Measurements from ENCODE around the gene TFAP2D. TPM values are rescaled to one million over a fixed set of nuclear protein-coding genes. Genes with fewer than 3 reads are reported as not detected.

TFAP2D gene
- total RNA-seq, 2 experiments from 2014 or later: not detected

DNA sequence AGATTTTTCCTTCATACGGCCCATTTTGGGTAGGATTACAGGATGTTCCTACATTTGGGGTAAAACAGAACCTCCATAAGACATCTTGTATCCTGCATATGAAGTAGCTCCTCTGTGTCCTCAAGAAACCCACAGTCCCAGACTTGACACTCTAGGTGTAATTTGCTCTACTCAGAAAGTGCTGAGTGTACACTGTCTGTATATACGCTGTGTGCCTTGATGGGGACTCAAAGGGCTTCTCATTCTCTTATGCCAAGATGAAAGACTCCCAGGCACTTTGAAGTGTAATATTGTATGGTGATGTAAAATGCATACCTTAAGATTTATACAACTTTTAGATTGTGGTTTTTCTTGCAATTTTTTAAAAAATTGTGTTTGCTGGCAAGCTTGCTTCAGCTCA, 5.2 kb downstream of the TFAP2D start:
- intact Hi-C loops (cut with micrococcal nuclease): loop anchor here (10.0 kb wide), 1 partner anchor 126 kb away; no protein-coding TSS in a partner anchor
- Mint-ChIP-seq H3K27me3 (peaks cover 66% of the 10 kb centered on the region), H3K27ac (no peak overlapping the region), H3K4me1 (ENCODE audit: low read depth) (no peaks in the 10 kb centered on the region), H3K9me3 (peaks cover 4% of the 10 kb centered on the region), H3K4me3 (no peak overlapping the region), H3K36me3 (ENCODE audit: low read depth) (peaks cover 3% of the 10 kb centered on the region)
- POLR2A ChIA-PET: interaction anchor here (0.6 kb wide), 1 partner anchor 462 kb away, joined by 3 read pairs; no protein-coding TSS in a partner anchor
- CTCF ChIA-PET: no interaction called here
- no peak for TF ChIP-seq CTCF (IDR thresholded peaks at IDR 0.05)
- ATAC-seq: no peak
- no peak for DNase-seq

DNA sequence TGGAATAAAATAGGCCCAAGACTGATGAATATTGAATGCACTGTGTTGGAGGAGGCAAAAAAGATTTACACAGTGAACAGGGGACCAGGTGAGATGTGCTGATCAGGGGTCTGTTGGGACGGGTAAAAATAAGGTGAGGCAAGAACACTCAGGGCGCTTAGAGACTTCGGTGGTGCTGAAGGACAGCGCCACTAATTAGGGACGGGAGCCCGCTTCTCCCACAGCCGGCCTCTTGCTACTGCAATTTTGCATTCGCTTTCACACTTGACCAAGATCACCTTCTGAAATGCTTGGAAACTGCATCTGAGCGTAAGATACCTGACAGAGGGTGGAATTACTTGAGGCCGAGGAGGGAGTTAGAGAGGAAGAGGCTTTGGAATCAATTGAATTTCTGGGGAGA, 7.3 kb downstream of the TFAP2D start:
- DNase-seq (no peak), ATAC-seq (no peak)
- intact Hi-C loops (cut with micrococcal nuclease): loop anchor here (10.0 kb wide), 1 partner anchor 94 kb away; the partner anchor contains the start of gene TFAP2B
- Mint-ChIP-seq H3K27me3 (peaks cover 66% of the 10 kb centered on the region), H3K4me1 (ENCODE audit: low read depth) (no peaks in the 10 kb centered on the region), H3K9me3 (peaks cover 10% of the 10 kb centered on the region), H3K36me3 (ENCODE audit: low read depth) (peaks cover 4% of the 10 kb centered on the region), H3K27ac (no peak overlapping the region), H3K4me3 (no peak overlapping the region)
- POLR2A ChIA-PET: interaction anchor here (0.8 kb wide), 1 partner anchor 8 kb away, joined by 3 read pairs; no protein-coding TSS in a partner anchor
- no peak for TF ChIP-seq CTCF (IDR thresholded peaks at IDR 0.05)
- CTCF ChIA-PET: no interaction called here

DNA sequence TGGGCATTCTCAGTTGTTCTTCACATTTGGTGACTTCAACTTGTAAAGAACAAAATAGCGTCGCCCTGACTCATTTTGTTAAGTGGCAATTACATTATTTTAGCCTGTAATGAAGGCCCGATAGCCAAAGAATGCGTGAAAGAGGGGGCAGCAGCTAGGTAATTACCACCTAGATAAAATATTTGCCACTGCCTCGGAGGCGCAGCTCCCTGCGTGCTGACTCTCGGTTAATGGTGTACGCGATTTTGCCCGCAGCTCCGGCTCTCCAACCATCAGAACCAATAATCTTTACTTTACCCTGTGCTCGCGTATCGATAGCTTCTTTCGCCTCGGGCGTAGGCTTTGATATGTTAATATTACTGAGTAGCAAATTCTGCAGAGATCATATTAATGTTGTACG, 8.7 kb downstream of the TFAP2D start:
- peaks cover 10% of the 10 kb centered on the region for H3K9me3 Mint-ChIP-seq
- intact Hi-C loops (cut with micrococcal nuclease): loop anchor here (10.0 kb wide), 1 partner anchor 93 kb away; the partner anchor contains the start of gene TFAP2B
- no peak for TF ChIP-seq CTCF (IDR thresholded peaks at IDR 0.05)
- H3K4me1 Mint-ChIP-seq (ENCODE audit: low read depth): no peaks in the 10 kb centered on the region
- DNase-seq: no peak
- H3K27me3 Mint-ChIP-seq: peaks cover 59% of the 10 kb centered on the region
- POLR2A ChIA-PET: no interaction called here
- H3K36me3 Mint-ChIP-seq (ENCODE audit: low read depth): peaks cover 4% of the 10 kb centered on the region
- H3K27ac Mint-ChIP-seq: no peak overlapping the region
- H3K4me3 Mint-ChIP-seq: no peak overlapping the region
- CTCF ChIA-PET: no interaction called here
- no peak for ATAC-seq

DNA sequence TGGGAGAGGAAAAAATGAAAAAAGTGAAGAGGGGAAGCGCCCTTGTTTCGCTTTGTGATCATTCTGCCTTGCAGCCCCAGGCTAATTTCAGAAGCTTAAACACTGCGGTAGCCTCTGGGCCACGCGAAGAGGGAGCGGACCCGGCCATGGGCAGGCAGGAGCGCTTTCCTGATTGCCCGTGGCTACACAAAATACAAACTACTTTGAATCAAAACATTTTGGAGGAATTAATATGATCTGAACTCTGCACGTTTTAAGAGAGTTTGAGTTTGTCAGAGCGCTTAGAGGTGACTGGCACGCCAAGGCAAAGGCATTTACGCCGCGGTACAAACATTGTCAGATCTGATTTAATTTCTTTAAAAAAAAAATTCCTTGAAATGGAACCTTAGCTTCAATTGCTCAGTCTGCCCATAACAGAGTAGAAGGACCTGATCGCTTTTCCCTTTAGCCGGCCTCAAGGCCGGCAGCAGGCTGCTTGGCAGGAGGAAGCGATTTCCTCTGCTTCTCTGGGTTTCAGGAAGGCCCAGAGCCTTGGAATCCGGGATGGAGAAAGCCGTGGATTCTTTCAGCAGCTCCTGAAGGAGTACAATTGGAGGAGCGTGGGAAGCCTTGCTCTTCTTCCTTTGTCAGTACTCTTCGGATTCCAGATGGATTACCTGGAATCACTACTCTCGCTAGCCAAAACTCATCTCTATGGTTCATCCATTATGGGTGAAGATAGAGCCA, 9.7 kb downstream of the TFAP2D start:
- TF ChIP-seq CTCF (IDR thresholded peaks at IDR 0.05): no peak
- peaks cover 57% of the 10 kb centered on the region for H3K27me3 Mint-ChIP-seq
- no peaks in the 10 kb centered on the region for H3K4me1 Mint-ChIP-seq (ENCODE audit: low read depth)
- H3K36me3 Mint-ChIP-seq (ENCODE audit: low read depth): peaks cover 4% of the 10 kb centered on the region
- no peak overlapping the region for H3K4me3 Mint-ChIP-seq
- intact Hi-C loops (cut with micrococcal nuclease): loop anchor here (10.0 kb wide), 1 partner anchor 92 kb away; the partner anchor contains the start of gene TFAP2B
- POLR2A ChIA-PET: no interaction called here
- CTCF ChIA-PET: no interaction called here
- DNase-seq: no peak
- no peak overlapping the region for H3K27ac Mint-ChIP-seq
- ATAC-seq: no peak
- peaks cover 10% of the 10 kb centered on the region for H3K9me3 Mint-ChIP-seq

GRCh38 chr6:50724381-50725124, 11.2 kb downstream of the TFAP2D start:
- Mint-ChIP-seq H3K4me3 (no peak overlapping the region), H3K9me3 (peaks cover 10% of the 10 kb centered on the region), H3K4me1 (ENCODE audit: low read depth) (no peaks in the 10 kb centered on the region), H3K27me3 (peaks cover 49% of the 10 kb centered on the region), H3K27ac (no peak overlapping the region), H3K36me3 (ENCODE audit: low read depth) (peaks cover 4% of the 10 kb centered on the region)
- no peak for TF ChIP-seq CTCF (IDR thresholded peaks at IDR 0.05)
- DNase-seq: no peak
- intact Hi-C loops (cut with micrococcal nuclease): loop anchor here (10.0 kb wide), 1 partner anchor 90 kb away; the partner anchor contains the start of gene TFAP2B
- ChIA-PET CTCF (no interaction called here), POLR2A (no interaction called here)
- ATAC-seq: no peak

Measured in activated CD8-positive, alpha-beta T cell treated with anti-CD3 and anti-CD28 coated beads for 36 hours (primary cell).